Vagina (tissue), 2 donors: ENCODE data around the gene STARD4.

Experiments
- CTCF ChIP-seq, 3 experiments: fragments of 450-650 bp in 2 of 3; fragments of 200-600 bp in 1 of 3; sonication (generic) in 1 of 3; IDR thresholded peaks; one replicate each; pipeline ENCODE4 v1.5.1; 2017 to 2019; ENCODE audit warnings: antibody characterized with exemption in 3 of 3, mild to moderate bottlenecking in 2 of 3, moderate library complexity in 2 of 3
- POLR2AphosphoS5 ChIP-seq, 2 donors: sonication (generic); formaldehyde crosslinking; IDR thresholded peaks; one replicate each; pipeline ENCODE4 v1.9.0; 2017; ENCODE audit warnings: antibody characterized with exemption in 2 of 2, mild to moderate bottlenecking in 2 of 2, low read depth in 1 of 2; ENCODE audit not compliant: insufficient read depth in 1 of 2

DNA sequence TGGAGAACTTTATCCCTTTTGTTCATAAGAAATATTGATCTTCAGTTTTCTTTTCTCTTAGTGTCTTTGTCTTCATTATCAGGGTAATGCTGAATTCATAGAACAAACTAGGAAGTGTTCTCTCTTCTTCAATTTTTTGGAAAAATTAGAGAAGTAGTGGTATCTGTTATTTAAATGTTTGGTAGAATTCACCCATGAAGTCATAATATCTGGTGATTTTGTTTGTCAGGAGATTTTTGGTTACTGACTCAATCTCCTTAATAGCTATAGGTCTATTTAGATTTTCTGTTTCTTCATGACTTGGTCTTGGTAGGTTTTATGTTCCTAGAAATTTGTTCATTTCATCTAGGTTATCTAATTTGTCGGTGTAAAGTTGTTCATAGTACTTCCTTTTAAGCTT lies 45.4 kb upstream of the STARD4 start:
- TF ChIP-seq CTCF (IDR thresholded peaks at IDR 0.05) (no peak), POLR2AphosphoS5 (IDR thresholded peaks at IDR 0.05; ENCODE audit: insufficient read depth in 1 of 2, low read depth in 1 of 2) (no peak)
